PC-9 (cell line): ENCODE results near the gene ABR. TPM values are rescaled to one million over a fixed set of nuclear protein-coding genes. Genes with fewer than 3 reads are reported as not detected.

Experiments used
- BruUV-seq: library from RNA; stranded (reverse); fragments of 400-500 nt; replicated peaks from 2 replicates; lab custom pipeline; 2021; lab: Mats Ljungman, UMichigan
- CTCF ChIA-PET: fragments of 300-600 bp; sonication (Branson Sonifier 250); formaldehyde crosslinking; loops from one replicate; lab custom pipeline; 2022; ENCODE audit warnings: antibody characterized with exemption; lab: Charles Lee
- POLR2A ChIA-PET: fragments of 300-600 bp; sonication (Branson Sonifier 250); formaldehyde crosslinking; loops from one replicate; lab custom pipeline; 2022; ENCODE audit warnings: antibody characterized with exemption; ENCODE audit not compliant: unreplicated experiment; lab: Charles Lee
- DNase-seq, 2 experiments: peaks; one replicate each; pipeline versions ENCODE4 v3.0.0 to v3.0.0-alpha.2; 2015 to 2022; ENCODE audit warnings: mixed read lengths in 1 of 2
- H2AFZ ChIP-seq: fragments of 200-600 bp; sonication (generic); 2 replicates; pipeline ENCODE4 v1.8.1; 2017; ENCODE audit warnings: antibody characterized with exemption
- H3F3A ChIP-seq: fragments of 200-600 bp; sonication (generic); 2 replicates; pipeline ENCODE4 v1.8.1; 2017; ENCODE audit warnings: antibody characterized with exemption, mild to moderate bottlenecking, low read depth; ENCODE audit not compliant: insufficient read depth
- H3K27ac ChIP-seq: fragments of 200-600 bp; sonication (generic); 2 replicates; pipeline ENCODE4 v1.6.1; 2016; ENCODE audit warnings: mixed run types
- H3K27me3 ChIP-seq: fragments of 200-600 bp; sonication (generic); 2 replicates; pipeline ENCODE4 v1.6.1; 2016; ENCODE audit warnings: low read depth, mixed run types; ENCODE audit not compliant: insufficient read depth
- H3K36me3 ChIP-seq: fragments of 200-600 bp; sonication (generic); 2 replicates; pipeline ENCODE4 v1.6.1; 2016; ENCODE audit warnings: low read depth, mixed run types
- H3K4me1 ChIP-seq: fragments of 200-600 bp; sonication (generic); replicated peaks from 2 replicates; pipeline ENCODE4 v1.6.1; 2016; ENCODE audit warnings: mixed run types; ENCODE audit not compliant: insufficient read depth
- H3K4me2 ChIP-seq: fragments of 200-600 bp; sonication (generic); 2 replicates; pipeline ENCODE4 v1.6.1; 2017; ENCODE audit warnings: mixed run types
- H3K4me3 ChIP-seq: fragments of 200-600 bp; sonication (generic); 2 replicates; pipeline ENCODE4 v1.6.1; 2016; ENCODE audit warnings: mixed run types
- H3K79me2 ChIP-seq: fragments of 200-600 bp; sonication (generic); 2 replicates; pipeline ENCODE4 v1.6.1; 2017; ENCODE audit warnings: low read depth, mixed run types
- H3K9me2 ChIP-seq: fragments of 200-600 bp; sonication (generic); 2 replicates; pipeline ENCODE4 v1.8.1; 2017; ENCODE audit warnings: mild to moderate bottlenecking; ENCODE audit not compliant: insufficient read depth
- H3K9me3 ChIP-seq: fragments of 200-600 bp; sonication (generic); 2 replicates; pipeline ENCODE4 v1.8.1; 2016; ENCODE audit warnings: low read depth; ENCODE audit not compliant: insufficient read depth
- H4K20me1 ChIP-seq: fragments of 200-600 bp; sonication (generic); 2 replicates; pipeline ENCODE4 v1.8.1; 2017; ENCODE audit not compliant: insufficient read depth
- CTCF ChIP-seq: fragments of 200-600 bp; sonication (generic); conservative IDR thresholded peaks from 2 replicates; pipeline ENCODE4 v1.6.1; 2017; ENCODE audit warnings: mixed run types, antibody characterized with exemption, mild to moderate bottlenecking, moderate library complexity
- EZH2 ChIP-seq: fragments of 200-600 bp; sonication (generic); IDR thresholded peaks from 2 replicates; pipeline ENCODE4 v1.8.0; 2017; ENCODE audit warnings: antibody characterized with exemption, low read depth
- intact Hi-C: fragments of 100-400 bp; cut with micrococcal nuclease; formaldehyde crosslinking; loops from one replicate; pipeline ENCODE4 v1.10.0; 2022; ENCODE audit not compliant: unreplicated experiment
- total RNA-seq: library from RNA; stranded (reverse); gene quantifications from 2 replicates; pipeline ENCODE4 v1.2.3, GENCODE V29; 2021

ABR gene
- total RNA-seq, 1 experiment from 2014 or later = 76.0 TPM

- Histone ChIP-seq H3K4me3 (no peak overlapping the region), H3K27ac (no peak overlapping the region), H3F3A (peaks cover 14% of the 10 kb centered on the region), H3K9me3 (no peaks in the 10 kb centered on the region), H4K20me1 (no peaks in the 10 kb centered on the region), H3K79me2 (no peaks in the 10 kb centered on the region), H3K36me3 (no peaks in the 10 kb centered on the region), H3K9me2 (no peaks in the 10 kb centered on the region), H3K4me1 (no peaks in the 10 kb centered on the region), H2AFZ (no peak overlapping the region), H3K4me2 (no peak overlapping the region), H3K27me3 (no peaks in the 10 kb centered on the region)
- POLR2A ChIA-PET = interaction anchor here (0.6 kb wide), 2 partner anchors 63 to 83 kb away, joined by 3 to 4 read pairs; no protein-coding TSS in a partner anchor
- DNase-seq = no peak
- intact Hi-C loops = no loop called here
- CTCF ChIA-PET = interaction anchor here (1.0 kb wide), 1 partner anchor 11 kb away, joined by 3 read pairs; no protein-coding TSS in a partner anchor
- BruUV-seq = no TSS peak
- TF ChIP-seq EZH2 (no peak), CTCF (no peak)
Observed at GRCh38 chr17:1197781-1198490, 18.2 kb upstream of the ABR start.

- H3K4me1 ChIP-seq = no peaks in the 10 kb centered on the region
- H3K9me2 ChIP-seq = no peaks in the 10 kb centered on the region
- H3K79me2 ChIP-seq = no peaks in the 10 kb centered on the region
- H3K4me2 ChIP-seq = no peak overlapping the region
- H3K27me3 ChIP-seq = no peaks in the 10 kb centered on the region
- H2AFZ ChIP-seq = no peak overlapping the region
- intact Hi-C loops = no loop called here
- no peak for DNase-seq
- ChIA-PET POLR2A (interaction anchor here (0.6 kb wide), 1 partner anchor 63 kb away, joined by 3 read pairs; no protein-coding TSS in a partner anchor), CTCF (interaction anchor here (1.0 kb wide), 1 partner anchor 10 kb away, joined by 3 read pairs; no protein-coding TSS in a partner anchor)
- BruUV-seq = no TSS peak
- no peak overlapping the region for H3K27ac ChIP-seq
- H3K9me3 ChIP-seq = no peaks in the 10 kb centered on the region
- no peak for TF ChIP-seq EZH2
- no peak for TF ChIP-seq CTCF
- H3F3A ChIP-seq = peaks cover 9% of the 10 kb centered on the region
- H4K20me1 ChIP-seq = no peaks in the 10 kb centered on the region
- no peaks in the 10 kb centered on the region for H3K36me3 ChIP-seq
- H3K4me3 ChIP-seq = no peak overlapping the region
Observed at GRCh38 chr17:1197379-1197778, 17.6 kb upstream of the ABR start.

- no peaks in the 10 kb centered on the region for H4K20me1 ChIP-seq
- no peak overlapping the region for H3K27ac ChIP-seq
- H3K27me3 ChIP-seq = no peaks in the 10 kb centered on the region
- CTCF ChIA-PET = interaction anchor here (1.0 kb wide), 1 partner anchor 10 kb away, joined by 3 read pairs; no protein-coding TSS in a partner anchor
- no peaks in the 10 kb centered on the region for H3K9me3 ChIP-seq
- no peak overlapping the region for H3K4me3 ChIP-seq
- H3K36me3 ChIP-seq = no peaks in the 10 kb centered on the region
- intact Hi-C loops = no loop called here
- no peaks in the 10 kb centered on the region for H3K9me2 ChIP-seq
- H3K4me1 ChIP-seq = no peaks in the 10 kb centered on the region
- no TSS peak for BruUV-seq
- H3K4me2 ChIP-seq = no peak overlapping the region
- DNase-seq = no peak
- H2AFZ ChIP-seq = no peak overlapping the region
- peaks cover 7% of the 10 kb centered on the region; the same call in 1 of the 2 replicates for H3F3A ChIP-seq
- H3K79me2 ChIP-seq = no peaks in the 10 kb centered on the region
- TF ChIP-seq CTCF (no peak), EZH2 (no peak)
- POLR2A ChIA-PET = interaction anchor here (0.6 to 0.7 kb wide), 2 partner anchors 35 to 62 kb away, joined by 3 to 7 read pairs; no protein-coding TSS in a partner anchor
Observed at GRCh38 chr17:1196946-1197345, 17.2 kb upstream of the ABR start.
